Smooth muscle cell (in vitro differentiated cells): ENCODE measurements around the gene HCK. TPM values are rescaled to one million over a fixed set of nuclear protein-coding genes. Genes with fewer than 3 reads are reported as not detected.

Experiments used
- DNase-seq: peaks from one replicate; lab custom pipeline; 2025; ENCODE audit not compliant: unreplicated experiment; lab: John Stamatoyannopoulos, UW
- H2AFZ ChIP-seq: fragments of 200-600 bp; sonication (generic); 2 replicates; pipeline ENCODE4 v1.6.0; 2016; ENCODE audit warnings: antibody characterized with exemption, low read depth, mild to moderate bottlenecking
- H3F3A ChIP-seq: fragments of 200-600 bp; sonication (generic); 2 replicates; pipeline ENCODE4 v1.6.0; 2017; ENCODE audit warnings: antibody characterized with exemption, low read depth
- H3K27ac ChIP-seq: fragments of 200-600 bp; sonication (generic); 2 replicates; pipeline ENCODE4 v1.5.1; 2016; ENCODE audit warnings: low read depth, mild to moderate bottlenecking
- H3K27me3 ChIP-seq: fragments of 200-600 bp; sonication (generic); 2 replicates; pipeline ENCODE4 v1.6.1; 2016; ENCODE audit warnings: low read depth, mild to moderate bottlenecking
- H3K36me3 ChIP-seq: fragments of 200-600 bp; sonication (generic); 2 replicates; pipeline ENCODE4 v1.5.1; 2016; ENCODE audit warnings: low read depth
- H3K4me1 ChIP-seq: fragments of 200-600 bp; sonication (generic); 2 replicates; pipeline ENCODE4 v1.5.1; 2016; ENCODE audit warnings: low read depth
- H3K4me2 ChIP-seq: fragments of 200-600 bp; sonication (generic); 2 replicates; pipeline ENCODE4 v1.6.0; 2016; ENCODE audit warnings: mild to moderate bottlenecking
- H3K4me3 ChIP-seq: fragments of 200-600 bp; sonication (generic); 2 replicates; pipeline ENCODE4 v1.5.1; 2016; ENCODE audit warnings: mild to moderate bottlenecking
- H3K79me2 ChIP-seq: fragments of 200-600 bp; sonication (generic); 2 replicates; pipeline ENCODE4 v1.6.0; 2016; ENCODE audit warnings: low read depth, mild to moderate bottlenecking
- H3K9ac ChIP-seq: fragments of 200-600 bp; sonication (generic); 2 replicates; pipeline ENCODE4 v1.6.0; 2016; ENCODE audit warnings: low read depth
- H3K9me3 ChIP-seq: fragments of 200-600 bp; sonication (generic); replicated peaks from 2 replicates; pipeline ENCODE4 v1.5.1; 2016; ENCODE audit warnings: low read depth
- H4K20me1 ChIP-seq: fragments of 200-600 bp; sonication (generic); 2 replicates; pipeline ENCODE4 v1.6.0; 2016; ENCODE audit warnings: low read depth
- whole genome bisulfite sequencing: methylation state at CpG from one replicate; pipeline ENCODE4 v1.1.7; 2016; ENCODE audit warnings: low lambda C conversion rate; 5-methylcytosine and 5-hydroxymethylcytosine counted together
- polyA plus RNA-seq: library from polyadenylated mRNA; unstranded; fragments of >200 nt; fragmentation: Nextera tagmentation; extraction: Ambion mirVana; gene quantifications from 2 replicates; pipeline ENCODE4 v1.2.1, GENCODE V29; 2016
- total RNA-seq: library from RNA; depleted of rRNA; stranded (reverse); fragments of >200 nt; gene quantifications from 2 replicates; pipeline ENCODE4 v1.2.3, GENCODE V29; 2014
- TF ChIP-seq, protein P1 (sequence below): fragments of 200-600 bp; sonication (generic); IDR thresholded peaks from 2 replicates; pipeline ENCODE4 v1.5.1; 2017; ENCODE audit warnings: borderline replicate concordance, mild to moderate bottlenecking, antibody characterized with exemption; ENCODE audit not compliant: insufficient read depth, poor library complexity, severe bottlenecking

The HCK gene
- total and polyA plus RNA-seq, 2 experiments from 2014 or later: 2.0 to 2.4 TPM

DNA sequence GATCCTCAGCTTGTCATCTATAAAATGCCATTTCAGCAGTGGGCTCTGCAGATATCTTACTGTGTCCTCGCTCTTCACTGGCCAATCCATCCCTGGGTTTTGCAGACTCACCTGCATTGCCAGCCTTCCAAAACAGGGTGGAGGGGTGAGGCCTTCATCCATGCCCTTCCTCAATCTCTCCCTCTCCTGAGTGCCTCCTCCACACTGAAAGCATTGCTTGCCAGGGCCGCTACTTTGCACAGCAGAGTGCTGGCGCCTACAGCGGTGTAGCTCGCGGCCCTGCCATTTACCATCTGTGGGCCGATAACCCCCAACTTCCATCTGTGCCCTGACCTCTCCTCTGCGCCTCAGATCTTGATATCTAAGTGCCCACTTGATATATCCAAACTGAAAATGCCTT, 86.9 kb downstream of the HCK start:
- H4K20me1 ChIP-seq: peaks cover 77% of the 10 kb centered on the region
- no peak overlapping the region for H3K4me2 ChIP-seq
- H3K79me2 ChIP-seq: peaks cover 30% of the 10 kb centered on the region
- TF ChIP-seq, protein P1, sequence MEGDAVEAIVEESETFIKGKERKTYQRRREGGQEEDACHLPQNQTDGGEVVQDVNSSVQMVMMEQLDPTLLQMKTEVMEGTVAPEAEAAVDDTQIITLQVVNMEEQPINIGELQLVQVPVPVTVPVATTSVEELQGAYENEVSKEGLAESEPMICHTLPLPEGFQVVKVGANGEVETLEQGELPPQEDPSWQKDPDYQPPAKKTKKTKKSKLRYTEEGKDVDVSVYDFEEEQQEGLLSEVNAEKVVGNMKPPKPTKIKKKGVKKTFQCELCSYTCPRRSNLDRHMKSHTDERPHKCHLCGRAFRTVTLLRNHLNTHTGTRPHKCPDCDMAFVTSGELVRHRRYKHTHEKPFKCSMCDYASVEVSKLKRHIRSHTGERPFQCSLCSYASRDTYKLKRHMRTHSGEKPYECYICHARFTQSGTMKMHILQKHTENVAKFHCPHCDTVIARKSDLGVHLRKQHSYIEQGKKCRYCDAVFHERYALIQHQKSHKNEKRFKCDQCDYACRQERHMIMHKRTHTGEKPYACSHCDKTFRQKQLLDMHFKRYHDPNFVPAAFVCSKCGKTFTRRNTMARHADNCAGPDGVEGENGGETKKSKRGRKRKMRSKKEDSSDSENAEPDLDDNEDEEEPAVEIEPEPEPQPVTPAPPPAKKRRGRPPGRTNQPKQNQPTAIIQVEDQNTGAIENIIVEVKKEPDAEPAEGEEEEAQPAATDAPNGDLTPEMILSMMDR: no peak
- peaks cover 30% of the 10 kb centered on the region for H3K36me3 ChIP-seq
- no peaks in the 10 kb centered on the region for H3F3A ChIP-seq
- no peaks in the 10 kb centered on the region for H3K4me1 ChIP-seq
- no peak overlapping the region for H3K4me3 ChIP-seq
- no peak overlapping the region for H3K27ac ChIP-seq
- no peak overlapping the region for H2AFZ ChIP-seq
- H3K9ac ChIP-seq: no peak overlapping the region
- WGBS: 98% methylated on average over 8 of the region's 8 CpGs
- no peak for DNase-seq
- no peaks in the 10 kb centered on the region for H3K27me3 ChIP-seq
- no peaks in the 10 kb centered on the region for H3K9me3 ChIP-seq

DNA sequence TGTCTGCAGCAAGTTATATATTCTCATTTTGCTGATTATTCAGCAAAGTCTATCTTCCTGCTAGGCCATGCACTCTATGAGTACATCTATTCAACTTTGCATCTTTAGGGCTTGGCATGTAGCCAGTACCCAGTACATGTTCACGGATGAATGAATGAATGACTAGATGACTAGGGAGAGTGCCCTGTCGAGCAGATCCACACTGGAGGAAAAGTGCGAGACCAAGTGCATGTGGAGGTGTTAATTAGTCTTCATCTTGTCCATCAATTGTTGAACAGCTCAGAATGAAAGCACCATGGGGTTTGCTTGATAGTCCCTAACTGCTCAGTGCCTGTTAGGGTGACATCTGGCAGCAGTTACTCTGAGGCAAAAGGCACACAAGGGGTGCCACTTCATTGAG, 87.9 kb downstream of the HCK start:
- no peak overlapping the region for H2AFZ ChIP-seq
- WGBS: 97% methylated on average over 3 of the region's 3 CpGs

DNA sequence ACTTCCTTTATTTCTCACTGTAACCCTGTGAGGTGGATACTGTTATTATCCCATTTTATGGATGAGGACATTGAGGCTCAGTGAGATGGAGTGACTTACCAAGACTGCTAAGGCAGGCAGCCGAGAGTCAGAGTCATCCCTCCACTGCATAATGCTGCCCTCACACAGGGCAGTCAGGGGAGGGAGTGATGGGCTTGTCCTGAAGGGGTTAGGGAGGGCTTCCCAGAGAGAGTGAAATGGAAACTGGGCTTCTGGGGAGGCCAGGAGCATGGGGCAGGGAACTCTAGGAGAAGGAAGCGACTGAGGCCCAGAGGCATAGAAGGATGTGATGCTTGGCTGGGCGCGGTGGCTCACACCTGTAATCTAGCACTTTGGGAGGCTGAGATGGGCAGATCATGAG, 88.6 kb downstream of the HCK start:
- DNase-seq: no peak
- Histone ChIP-seq H3F3A (no peaks in the 10 kb centered on the region), H3K4me1 (no peaks in the 10 kb centered on the region), H4K20me1 (peaks cover 60% of the 10 kb centered on the region), H3K79me2 (peaks cover 14% of the 10 kb centered on the region), H3K9me3 (no peaks in the 10 kb centered on the region), H3K4me2 (no peak overlapping the region), H3K9ac (no peak overlapping the region), H3K36me3 (peaks cover 30% of the 10 kb centered on the region), H3K4me3 (no peak overlapping the region), H3K27ac (no peak overlapping the region), H2AFZ (no peak overlapping the region), H3K27me3 (no peaks in the 10 kb centered on the region)
- TF ChIP-seq, protein P1: no peak
- WGBS: 90% methylated on average over 4 of the region's 4 CpGs

More for the DNA sequence above, 87.9 kb downstream of the HCK start:
- H3K4me2 ChIP-seq: no peak overlapping the region
- H3K79me2 ChIP-seq: peaks cover 20% of the 10 kb centered on the region
- no peaks in the 10 kb centered on the region for H3K9me3 ChIP-seq
- H3K4me3 ChIP-seq: no peak overlapping the region
- H3F3A ChIP-seq: no peaks in the 10 kb centered on the region
- H3K9ac ChIP-seq: no peak overlapping the region
- H3K4me1 ChIP-seq: no peaks in the 10 kb centered on the region
- TF ChIP-seq, protein P1: no peak
- DNase-seq: no peak
- H4K20me1 ChIP-seq: peaks cover 66% of the 10 kb centered on the region
- no peaks in the 10 kb centered on the region for H3K27me3 ChIP-seq
- no peak overlapping the region for H3K27ac ChIP-seq
- H3K36me3 ChIP-seq: peaks cover 30% of the 10 kb centered on the region

DNA sequence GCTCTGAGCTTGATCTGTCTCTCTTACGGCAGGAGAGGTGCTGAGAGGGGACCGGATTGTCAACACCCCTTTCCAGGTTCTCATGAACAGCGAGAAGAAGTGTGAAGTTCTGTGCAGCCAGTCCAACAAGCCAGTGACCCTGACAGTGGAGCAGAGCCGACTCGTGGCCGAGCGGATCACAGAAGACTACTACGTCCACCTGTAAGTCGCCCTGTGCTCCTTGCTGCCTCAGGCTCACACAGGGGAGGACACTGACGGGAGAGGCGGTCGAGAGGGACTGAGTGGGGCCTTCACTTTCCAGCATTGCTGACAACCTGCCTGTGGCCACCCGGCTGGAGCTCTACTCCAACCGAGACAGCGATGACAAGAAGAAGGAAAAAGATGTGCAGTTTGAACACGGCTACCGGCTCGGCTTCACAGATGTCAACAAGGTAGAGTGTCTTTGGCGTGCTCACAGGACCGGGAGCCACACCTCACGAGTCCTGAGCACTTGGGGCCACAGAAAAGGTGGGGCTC, 89.5 kb downstream of the HCK start:
- peaks cover 29% of the 10 kb centered on the region for H3K36me3 ChIP-seq
- peaks cover 51% of the 10 kb centered on the region for H4K20me1 ChIP-seq
- H2AFZ ChIP-seq: no peak overlapping the region
- no peaks in the 10 kb centered on the region for H3K27me3 ChIP-seq
- no peaks in the 10 kb centered on the region for H3F3A ChIP-seq
- no peak overlapping the region for H3K27ac ChIP-seq
- H3K4me3 ChIP-seq: no peak overlapping the region
- H3K4me1 ChIP-seq: no peaks in the 10 kb centered on the region
- 98% methylated on average over 21 of the region's 21 CpGs for WGBS
- no peak for DNase-seq
- no peak overlapping the region for H3K4me2 ChIP-seq
- TF ChIP-seq, protein P1: no peak
- no peak overlapping the region for H3K9ac ChIP-seq
- H3K9me3 ChIP-seq: no peaks in the 10 kb centered on the region
- peaks cover 14% of the 10 kb centered on the region for H3K79me2 ChIP-seq
